Sciatic nerve (tissue), 2 donors: Measurements from ENCODE around the gene SSX2IP. TPM values are rescaled to one million over a fixed set of nuclear protein-coding genes. Genes with fewer than 3 reads are reported as not detected.
"Not testable (repeated sequence)": the region's sequence is repeated elsewhere in the genome, so short reads cannot be mapped to it uniquely, and the experiment has no call there.

Source experiments
- ATAC-seq: fragments of 200-7000 bp; cut with Tn5 transposase; one replicate; pipeline ENCODE4 v1.9.1; 2020; ENCODE audit warnings: mild to moderate bottlenecking, moderate library complexity
- DNase-seq: peaks from one replicate; pipeline ENCODE4 v3.0.0-alpha.2; 2020; ENCODE audit warnings: low spot score
- intact Hi-C: fragments of 100-400 bp; cut with DNase I; formaldehyde crosslinking; loops from one replicate; pipeline ENCODE4 v1.14.2; 2022
- total RNA-seq: library from RNA; stranded (reverse); fragmentation: NEBNext Ultra II Directional; extraction: Animal tissue kit (Norgen Biotek cat#: 25700); gene quantifications from one replicate; pipeline ENCODE4 v1.2.1, GENCODE V29; 2021
- donor health status: DM: no; HTN: no; CAD: no.
- donor health status: DM: no; HTN: no; CAD: no.

SSX2IP gene
- 10.9 TPM for total RNA-seq

- intact Hi-C loops = no loop called here
- ATAC-seq (peak; percentile 100), DNase-seq (peak; percentile 100)
Observed at GRCh38 chr1:84690397-84691121, at the start of gene SSX2IP. Gene SSX2IP, minus strand, starts transcription at chr1:84690461. Its CDS starts 19,242 bp downstream, at chr1:84671219.

GRCh38 chr1:84738237-84738636 is 48.0 kb upstream of the SSX2IP start:
- ATAC-seq = no peak
- intact Hi-C loops = no loop called here
- no peak for DNase-seq

GRCh38 chr1:84737590-84737989 is 47.3 kb upstream of the SSX2IP start:
- intact Hi-C loops = no loop called here
- ATAC-seq (no peak), DNase-seq (no peak)

GRCh38 chr1:84736944-84737343 is 46.7 kb upstream of the SSX2IP start:
- no peak for DNase-seq
- intact Hi-C loops = no loop called here

GRCh38 chr1:84736445-84736844 is 46.2 kb upstream of the SSX2IP start:
- DNase-seq (no peak), ATAC-seq (no peak)
- intact Hi-C loops = no loop called here

More at GRCh38 chr1:84736944-84737343, 46.7 kb upstream of the SSX2IP start:
- no peak for ATAC-seq

GRCh38 chr1:84735483-84735882 is 45.2 kb upstream of the SSX2IP start:
- no peak for ATAC-seq
- intact Hi-C loops = no loop called here

GRCh38 chr1:84732520-84732919 is 42.3 kb upstream of the SSX2IP start:
- ATAC-seq (no peak), DNase-seq (no peak)
- intact Hi-C loops = no loop called here

More at GRCh38 chr1:84735483-84735882, 45.2 kb upstream of the SSX2IP start:
- DNase-seq = no peak

GRCh38 chr1:84731519-84731918 is 41.3 kb upstream of the SSX2IP start:
- ATAC-seq = no peak
- DNase-seq = no peak

GRCh38 chr1:84727711-84728110 is 37.5 kb upstream of the SSX2IP start:
- ATAC-seq, intact Hi-C loops, DNase-seq: not testable (repeated sequence)

More at GRCh38 chr1:84731519-84731918, 41.3 kb upstream of the SSX2IP start:
- intact Hi-C loops = no loop called here

GRCh38 chr1:84726593-84727499 is 36.6 kb upstream of the SSX2IP start:
- DNase-seq = no peak
- no peak for ATAC-seq
- intact Hi-C loops = no loop called here

GRCh38 chr1:84724128-84724860 is 34.0 kb upstream of the SSX2IP start:
- DNase-seq (no peak), ATAC-seq (no peak)
- intact Hi-C loops = no loop called here

GRCh38 chr1:84722794-84723193 is 32.5 kb upstream of the SSX2IP start:
- DNase-seq (no peak), ATAC-seq (peak; percentile 89)
- intact Hi-C loops = no loop called here

GRCh38 chr1:84721872-84722271 is 31.6 kb upstream of the SSX2IP start:
- DNase-seq, ATAC-seq, intact Hi-C loops: not testable (repeated sequence)

GRCh38 chr1:84721152-84721551 is 30.9 kb upstream of the SSX2IP start:
- DNase-seq = no peak
- no peak for ATAC-seq
- intact Hi-C loops = no loop called here

GRCh38 chr1:84720221-84720780 is 30.0 kb upstream of the SSX2IP start:
- peak; percentile 44 for ATAC-seq
- no peak for DNase-seq
- intact Hi-C loops = no loop called here

- DNase-seq = no peak
- intact Hi-C loops = no loop called here
- ATAC-seq = peak; percentile 43
Observed at GRCh38 chr1:84719543-84720217, 29.4 kb upstream of the SSX2IP start.

- intact Hi-C loops = no loop called here
- DNase-seq (no peak), ATAC-seq (no peak)
Observed at GRCh38 chr1:84715342-84716019, 25.2 kb upstream of the SSX2IP start.
